Measurements from ENCODE around the gene TNNT3.

The TNNT3 gene

GRCh38 chr11:1889224-1889930 lies 30.1 kb upstream of the TNNT3 start:
- no peaks in the 10 kb centered on the region for H3K27me3 ChIP-seq (ENCODE audit: low read length)
- H2AFZ ChIP-seq (ENCODE audit: low read depth, low read length, severe bottlenecking), result no peak overlapping the region
- H3K9ac ChIP-seq (ENCODE audit: low read length), result no peak overlapping the region
- no peaks in the 10 kb centered on the region for H4K20me1 ChIP-seq (ENCODE audit: low read depth, low read length)
- H3F3A ChIP-seq (ENCODE audit: insufficient read depth), result no peaks in the 10 kb centered on the region
- H3K4me2 ChIP-seq (ENCODE audit: low read depth, low read length, poor library complexity, severe bottlenecking), result no peak overlapping the region
- H3K36me3 ChIP-seq (ENCODE audit: low read length), result peaks cover 15% of the 10 kb centered on the region
- no peaks in the 10 kb centered on the region for H3K79me2 ChIP-seq (ENCODE audit: insufficient read depth, low read length)
- no peak overlapping the region for H3K27ac ChIP-seq (ENCODE audit: low read depth, low read length)
- no peak overlapping the region for H3K4me3 ChIP-seq (ENCODE audit: insufficient read depth, low read length, poor library complexity, severe bottlenecking)
- no peaks in the 10 kb centered on the region for H3K9me2 ChIP-seq (replicated peaks; ENCODE audit: insufficient read depth, low read length)
- H3K9me3 ChIP-seq (ENCODE audit: insufficient read depth, low read length), result no peaks in the 10 kb centered on the region
- no peak for TF ChIP-seq EZH2phosphoT487 (conservative IDR thresholded peaks at IDR 0.05; ENCODE audit: low read length)
- TF ChIP-seq CTCF (IDR thresholded peaks at IDR 0.05; ENCODE audit: insufficient read depth, low read length, poor library complexity, severe bottlenecking), result no peak

- H3K4me2 ChIP-seq (ENCODE audit: low read depth, low read length, poor library complexity, severe bottlenecking), result no peak overlapping the region
- H3K9me2 ChIP-seq (replicated peaks; ENCODE audit: insufficient read depth, low read length), result no peaks in the 10 kb centered on the region
- TF ChIP-seq CTCF (IDR thresholded peaks at IDR 0.05; ENCODE audit: insufficient read depth, low read length, poor library complexity, severe bottlenecking) (no peak), EZH2phosphoT487 (conservative IDR thresholded peaks at IDR 0.05; ENCODE audit: low read length) (no peak)
- no peak overlapping the region for H3K4me3 ChIP-seq (ENCODE audit: insufficient read depth, low read length, poor library complexity, severe bottlenecking)
- H3K27ac ChIP-seq (ENCODE audit: low read depth, low read length), result no peak overlapping the region
- H3K27me3 ChIP-seq (ENCODE audit: low read length), result no peaks in the 10 kb centered on the region
- H3F3A ChIP-seq (ENCODE audit: insufficient read depth), result no peaks in the 10 kb centered on the region
- no peak overlapping the region for H3K9ac ChIP-seq (ENCODE audit: low read length)
- H2AFZ ChIP-seq (ENCODE audit: low read depth, low read length, severe bottlenecking), result no peak overlapping the region
- no peaks in the 10 kb centered on the region for H3K9me3 ChIP-seq (ENCODE audit: insufficient read depth, low read length)
- H3K79me2 ChIP-seq (ENCODE audit: insufficient read depth, low read length), result no peaks in the 10 kb centered on the region
- H3K36me3 ChIP-seq (ENCODE audit: low read length), result peaks cover 8% of the 10 kb centered on the region; the same call in 1 of the 2 replicates
- H4K20me1 ChIP-seq (ENCODE audit: low read depth, low read length), result no peaks in the 10 kb centered on the region
Measured at GRCh38 chr11:1889941-1890855, 29.3 kb upstream of the TNNT3 start.

- TF ChIP-seq EZH2phosphoT487 (conservative IDR thresholded peaks at IDR 0.05; ENCODE audit: low read length) (no peak), CTCF (IDR thresholded peaks at IDR 0.05; ENCODE audit: insufficient read depth, low read length, poor library complexity, severe bottlenecking) (no peak)
- no peaks in the 10 kb centered on the region for H3F3A ChIP-seq (ENCODE audit: insufficient read depth)
- H3K27me3 ChIP-seq (ENCODE audit: low read length), result no peaks in the 10 kb centered on the region
- no peak overlapping the region for H3K27ac ChIP-seq (ENCODE audit: low read depth, low read length)
- no peaks in the 10 kb centered on the region for H3K79me2 ChIP-seq (ENCODE audit: insufficient read depth, low read length)
- no peaks in the 10 kb centered on the region for H3K36me3 ChIP-seq (ENCODE audit: low read length)
- H3K4me3 ChIP-seq (ENCODE audit: insufficient read depth, low read length, poor library complexity, severe bottlenecking), result no peak overlapping the region
- no peak overlapping the region for H3K9ac ChIP-seq (ENCODE audit: low read length)
- no peak overlapping the region for H2AFZ ChIP-seq (ENCODE audit: low read depth, low read length, severe bottlenecking)
- no peaks in the 10 kb centered on the region for H4K20me1 ChIP-seq (ENCODE audit: low read depth, low read length)
- no peaks in the 10 kb centered on the region for H3K9me3 ChIP-seq (ENCODE audit: insufficient read depth, low read length)
- no peaks in the 10 kb centered on the region for H3K9me2 ChIP-seq (replicated peaks; ENCODE audit: insufficient read depth, low read length)
- no peak overlapping the region for H3K4me2 ChIP-seq (ENCODE audit: low read depth, low read length, poor library complexity, severe bottlenecking)
Measured at GRCh38 chr11:1890856-1891830, 28.4 kb upstream of the TNNT3 start.

All from SU-DHL-6 (cell line).